Testis (tissue), 2 donors: ENCODE results near the gene LASP1NB.

ENCODE experiments used
- CTCF ChIP-seq, 3 experiments: fragments of 450-650 bp in 2 of 3; fragments of 200-600 bp in 1 of 3; sonication (generic) in 1 of 3; IDR thresholded peaks; one replicate each; pipeline ENCODE4 v1.5.1; 2016 to 2019; ENCODE audit warnings: antibody characterized with exemption in 3 of 3, mild to moderate bottlenecking in 2 of 3, moderate library complexity in 1 of 3
- POLR2A ChIP-seq: fragments of 450-650 bp; IDR thresholded peaks from one replicate; pipeline ENCODE4 v1.6.1; 2017; ENCODE audit warnings: antibody characterized with exemption, mild to moderate bottlenecking, moderate library complexity

- TF ChIP-seq CTCF (IDR thresholded peaks at IDR 0.05) (no peak), POLR2A (no peak)
These were observed 33.3 kb upstream of the LASP1NB start for GRCh38 chr17:38892083-38892482.
